ENCODE data around the gene ZNF808. TPM values are rescaled to one million over a fixed set of nuclear protein-coding genes. Genes with fewer than 3 reads are reported as not detected.

The ZNF808 gene
- total and polyA plus RNA-seq, 2 of the 13 experiments (the other 11 are each of a cell fraction or from before 2014, with no cell fraction given) = 3.0 to 7.4 TPM

DNA sequence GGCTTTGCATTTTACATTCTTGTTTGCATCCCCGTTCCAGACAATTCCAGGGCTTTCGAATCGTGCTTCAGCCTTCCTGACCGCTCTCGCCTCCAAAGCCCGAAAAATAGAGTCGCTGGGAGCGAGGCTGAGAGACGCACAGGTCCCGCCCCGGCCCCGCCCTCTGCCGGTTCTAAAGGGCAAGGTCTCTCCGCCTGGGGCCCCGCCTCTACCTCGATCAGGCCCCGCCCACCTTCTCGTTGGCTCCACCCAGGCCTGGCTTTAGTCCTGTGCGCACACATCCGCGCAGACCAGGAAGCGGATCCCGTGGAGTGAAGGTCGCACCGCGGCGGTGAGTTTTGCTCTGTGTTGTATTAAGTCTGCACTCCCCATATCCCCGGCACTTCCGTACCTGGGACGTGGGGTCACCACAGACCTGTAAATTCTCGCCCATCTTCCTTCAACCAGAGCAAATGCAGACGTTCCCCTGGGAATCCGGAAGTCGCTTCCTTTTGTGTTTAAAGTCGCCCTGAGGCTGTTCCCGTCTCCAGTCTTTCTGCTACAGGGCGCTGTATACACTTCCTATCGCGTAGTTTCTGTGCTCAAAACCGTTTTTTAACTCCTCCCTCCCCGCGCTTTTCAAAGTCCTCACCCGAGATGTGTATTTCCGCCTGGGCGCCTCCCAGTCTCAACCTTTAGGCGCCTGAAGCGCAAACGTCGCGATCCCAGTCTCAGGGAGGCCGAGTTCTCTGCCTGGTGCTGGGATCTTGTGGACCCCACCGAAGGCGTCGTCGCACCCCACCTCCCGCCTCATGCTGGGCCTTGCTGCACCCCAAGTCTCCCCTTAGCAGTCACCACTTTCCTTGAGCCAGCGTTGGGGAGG lies 42.8 kb downstream of the ZNF808 start, which contains the start of gene ZNF701 (continued):
- TF ChIP-seq, protein P1, sequence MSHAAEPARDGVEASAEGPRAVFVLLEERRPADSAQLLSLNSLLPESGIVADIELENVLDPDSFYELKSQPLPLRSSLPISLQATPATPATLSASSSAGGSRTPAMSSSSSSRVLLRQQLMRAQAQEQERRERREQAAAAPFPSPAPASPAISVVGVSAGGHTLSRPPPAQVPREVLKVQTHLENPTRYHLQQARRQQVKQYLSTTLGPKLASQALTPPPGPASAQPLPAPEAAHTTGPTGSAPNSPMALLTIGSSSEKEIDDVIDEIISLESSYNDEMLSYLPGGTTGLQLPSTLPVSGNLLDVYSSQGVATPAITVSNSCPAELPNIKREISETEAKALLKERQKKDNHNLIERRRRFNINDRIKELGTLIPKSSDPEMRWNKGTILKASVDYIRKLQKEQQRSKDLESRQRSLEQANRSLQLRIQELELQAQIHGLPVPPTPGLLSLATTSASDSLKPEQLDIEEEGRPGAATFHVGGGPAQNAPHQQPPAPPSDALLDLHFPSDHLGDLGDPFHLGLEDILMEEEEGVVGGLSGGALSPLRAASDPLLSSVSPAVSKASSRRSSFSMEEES (CRISPR knock-in tag; IDR thresholded peaks at IDR 0.05) = no peak
- TF ChIP-seq HNRNPUL1 (IDR thresholded peaks at IDR 0.05; ENCODE audit: low read depth, low read length) (no peak), ZFP62 (CRISPR knock-in tag; IDR thresholded peaks at IDR 0.05) (no peak), ZNF441 (CRISPR knock-in tag; IDR thresholded peaks at IDR 0.05; ENCODE audit: borderline replicate concordance) (no peak), SKI (IDR thresholded peaks at IDR 0.05; ENCODE audit: partially characterized antibody) (no peak), BHLHE40 (IDR thresholded peaks at IDR 0.05; ENCODE audit: low read length) (no peak), POLR2AphosphoS5 (IDR thresholded peaks at IDR 0.05; ENCODE audit: low read depth, low read length) (peak; percentile 88), MAFK (conservative IDR thresholded peaks at IDR 0.05 in 1 of 2, IDR thresholded peaks at IDR 0.05 in 1 of 2; ENCODE audit: low read length in 2 of 2) (no peak), ZNF530 (CRISPR knock-in tag; IDR thresholded peaks at IDR 0.05; ENCODE audit: low read depth) (no peak), SP1 (IDR thresholded peaks at IDR 0.05) (no peak), SP1 (CRISPR knock-in tag; IDR thresholded peaks at IDR 0.05) (peak; percentile 55; the same call in 1 of the 2 replicates), ZNF251 (CRISPR knock-in tag; IDR thresholded peaks at IDR 0.05) (no peak), KDM4B (CRISPR knock-in tag; IDR thresholded peaks at IDR 0.05) (no peak), GFI1 (CRISPR knock-in tag; IDR thresholded peaks at IDR 0.05; ENCODE audit: borderline replicate concordance) (no peak), RFXAP (CRISPR knock-in tag; IDR thresholded peaks at IDR 0.05; ENCODE audit: borderline replicate concordance) (0 out of 2 replicates have a peak, but pooled peaks have one; percentile 23), CENPT (CRISPR knock-in tag; IDR thresholded peaks at IDR 0.05; ENCODE audit: low read depth) (no peak), THAP11 (CRISPR knock-in tag; IDR thresholded peaks at IDR 0.05) (0 out of 2 replicates have a peak, but pooled peaks have one; percentile 30), RXRA (CRISPR knock-in tag; IDR thresholded peaks at IDR 0.05) (no peak), SMAD3 (CRISPR knock-in tag; IDR thresholded peaks at IDR 0.05) (no peak), NR2F1 (CRISPR knock-in tag; IDR thresholded peaks at IDR 0.05) (no peak), ETV6 (CRISPR knock-in tag; conservative IDR thresholded peaks at IDR 0.05) (no peak)
- TF ChIP-seq, protein P2, sequence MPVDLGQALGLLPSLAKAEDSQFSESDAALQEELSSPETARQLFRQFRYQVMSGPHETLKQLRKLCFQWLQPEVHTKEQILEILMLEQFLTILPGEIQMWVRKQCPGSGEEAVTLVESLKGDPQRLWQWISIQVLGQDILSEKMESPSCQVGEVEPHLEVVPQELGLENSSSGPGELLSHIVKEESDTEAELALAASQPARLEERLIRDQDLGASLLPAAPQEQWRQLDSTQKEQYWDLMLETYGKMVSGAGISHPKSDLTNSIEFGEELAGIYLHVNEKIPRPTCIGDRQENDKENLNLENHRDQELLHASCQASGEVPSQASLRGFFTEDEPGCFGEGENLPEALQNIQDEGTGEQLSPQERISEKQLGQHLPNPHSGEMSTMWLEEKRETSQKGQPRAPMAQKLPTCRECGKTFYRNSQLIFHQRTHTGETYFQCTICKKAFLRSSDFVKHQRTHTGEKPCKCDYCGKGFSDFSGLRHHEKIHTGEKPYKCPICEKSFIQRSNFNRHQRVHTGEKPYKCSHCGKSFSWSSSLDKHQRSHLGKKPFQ (CRISPR knock-in tag; IDR thresholded peaks at IDR 0.05; ENCODE audit: insufficient replicate concordance) = no peak
- TF ChIP-seq, protein P3, sequence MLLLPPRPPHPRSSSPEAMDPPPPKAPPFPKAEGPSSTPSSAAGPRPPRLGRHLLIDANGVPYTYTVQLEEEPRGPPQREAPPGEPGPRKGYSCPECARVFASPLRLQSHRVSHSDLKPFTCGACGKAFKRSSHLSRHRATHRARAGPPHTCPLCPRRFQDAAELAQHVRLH (CRISPR knock-in tag; IDR thresholded peaks at IDR 0.05; ENCODE audit: borderline replicate concordance, low read depth) = no peak
- TF ChIP-seq, protein P4, sequence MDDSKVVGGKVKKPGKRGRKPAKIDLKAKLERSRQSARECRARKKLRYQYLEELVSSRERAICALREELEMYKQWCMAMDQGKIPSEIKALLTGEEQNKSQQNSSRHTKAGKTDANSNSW (CRISPR knock-in tag; IDR thresholded peaks at IDR 0.05; ENCODE audit: borderline replicate concordance) = no peak
- TF ChIP-seq, protein P5, sequence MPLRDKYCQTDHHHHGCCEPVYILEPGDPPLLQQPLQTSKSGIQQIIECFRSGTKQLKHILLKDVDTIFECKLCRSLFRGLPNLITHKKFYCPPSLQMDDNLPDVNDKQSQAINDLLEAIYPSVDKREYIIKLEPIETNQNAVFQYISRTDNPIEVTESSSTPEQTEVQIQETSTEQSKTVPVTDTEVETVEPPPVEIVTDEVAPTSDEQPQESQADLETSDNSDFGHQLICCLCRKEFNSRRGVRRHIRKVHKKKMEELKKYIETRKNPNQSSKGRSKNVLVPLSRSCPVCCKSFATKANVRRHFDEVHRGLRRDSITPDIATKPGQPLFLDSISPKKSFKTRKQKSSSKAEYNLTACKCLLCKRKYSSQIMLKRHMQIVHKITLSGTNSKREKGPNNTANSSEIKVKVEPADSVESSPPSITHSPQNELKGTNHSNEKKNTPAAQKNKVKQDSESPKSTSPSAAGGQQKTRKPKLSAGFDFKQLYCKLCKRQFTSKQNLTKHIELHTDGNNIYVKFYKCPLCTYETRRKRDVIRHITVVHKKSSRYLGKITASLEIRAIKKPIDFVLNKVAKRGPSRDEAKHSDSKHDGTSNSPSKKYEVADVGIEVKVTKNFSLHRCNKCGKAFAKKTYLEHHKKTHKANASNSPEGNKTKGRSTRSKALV (CRISPR knock-in tag; IDR thresholded peaks at IDR 0.05) = no peak
- TF ChIP-seq, protein P6, sequence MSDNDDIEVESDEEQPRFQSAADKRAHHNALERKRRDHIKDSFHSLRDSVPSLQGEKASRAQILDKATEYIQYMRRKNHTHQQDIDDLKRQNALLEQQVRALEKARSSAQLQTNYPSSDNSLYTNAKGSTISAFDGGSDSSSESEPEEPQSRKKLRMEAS (IDR thresholded peaks at IDR 0.05) = peak; percentile 37; the same call in 1 of the 2 replicates
